K562 treated with DMSO at 1 percent for 4 hours (cell line): ENCODE results near the gene SCD5. TPM values are rescaled to one million over a fixed set of nuclear protein-coding genes. Genes with fewer than 3 reads are reported as not detected.

Experiments used
- total RNA-seq: library from RNA; unstranded; fragments of 300-600 nt; gene quantifications from 2 replicates; pipeline ENCODE4 v1.2.3, GENCODE V29; 2022; ENCODE audit not compliant: insufficient read depth

Gene SCD5
- total RNA-seq: not detected in 2 replicates

DNA sequence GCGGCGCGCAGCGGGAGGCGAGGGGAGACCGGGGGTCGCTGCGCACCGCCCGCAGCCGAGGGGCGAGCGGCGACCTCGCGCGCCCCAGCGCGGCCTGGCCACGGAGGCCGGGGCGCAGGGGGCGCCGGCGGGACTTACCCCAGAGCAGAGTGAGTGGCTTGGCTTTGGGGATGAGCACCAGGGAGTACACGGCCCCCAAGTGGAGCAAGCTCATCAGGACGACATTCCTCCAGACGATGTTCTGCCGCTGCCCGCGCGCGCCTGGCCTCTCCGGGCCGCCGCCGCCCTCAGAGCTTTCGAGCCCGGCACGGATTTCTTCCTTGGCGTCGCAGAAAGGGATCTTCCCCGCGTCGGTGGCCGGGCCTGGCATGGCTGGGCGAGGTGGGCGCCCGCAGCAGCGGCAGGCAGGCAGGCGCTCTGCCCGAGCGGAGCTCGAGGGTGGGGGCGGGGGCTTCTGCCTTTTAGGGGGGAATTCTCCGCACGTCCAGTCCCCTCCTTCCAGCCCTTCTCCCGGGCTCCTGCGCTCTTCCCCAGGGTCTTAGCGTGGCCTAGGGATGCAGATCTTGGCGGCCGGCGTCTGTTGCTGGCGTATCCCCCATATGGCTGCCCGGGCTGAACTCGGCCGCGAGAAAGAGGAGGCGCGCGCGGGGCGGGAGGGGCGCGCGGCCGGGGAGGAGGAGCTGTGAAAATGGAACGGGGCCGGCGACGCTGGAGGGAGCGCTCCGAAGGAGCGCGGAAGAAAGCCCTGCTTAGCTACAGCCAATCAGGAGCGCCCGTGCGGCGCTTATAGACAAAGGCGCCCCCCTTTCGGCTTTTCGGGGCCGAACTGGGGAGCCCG lies at the start of gene SCD5:
Gene SCD5 (minus strand): TSS at position 629 of the 838 bp plus-strand sequence. CDS start 259 bp downstream, at position 370.

Other genes with a start within 250 kb of the SCD5 start
- not detected in 2 replicates for gene TMEM150C, start 236.8 kb downstream of the SCD5 start, total RNA-seq
- 115 and 157 TPM in 2 replicates for gene SEC31A, start 92.4 kb upstream of the SCD5 start, total RNA-seq
- gene THAP9, start 101.9 kb upstream of the SCD5 start, total RNA-seq: 1.2 and 2.2 TPM in 2 replicates
- gene LIN54, start 212.0 kb upstream of the SCD5 start, total RNA-seq: 15.2 and 16.0 TPM in 2 replicates
- 34.6 and 41.7 TPM in 2 replicates for gene COPS4, start 236.4 kb upstream of the SCD5 start, total RNA-seq